Esophagus muscularis mucosa (tissue), 4 donors: Measurements from ENCODE around the gene PLCL1.

Experiments used
- CTCF ChIP-seq, 3 experiments: fragments of 200-600 bp in 2 of 3; fragments of 450-650 bp in 1 of 3; sonication (generic) in 2 of 3; IDR thresholded peaks; one replicate each; pipeline ENCODE4 v1.5.1; 2017 to 2019; ENCODE audit warnings: antibody characterized with exemption in 3 of 3, mild to moderate bottlenecking in 2 of 3, moderate library complexity in 1 of 3
- EP300 ChIP-seq: sonication (generic); formaldehyde crosslinking; IDR thresholded peaks from one replicate; pipeline ENCODE4 v1.6.1; 2017; ENCODE audit warnings: antibody characterized with exemption
- POLR2A ChIP-seq: fragments of 450-650 bp; IDR thresholded peaks from one replicate; pipeline ENCODE4 v1.6.1; 2017; ENCODE audit warnings: antibody characterized with exemption, moderate library complexity, mild to moderate bottlenecking, low read depth

- TF ChIP-seq EP300 (no peak), CTCF (IDR thresholded peaks at IDR 0.05) (no peak), POLR2A (no peak)
These were observed 80.7 kb downstream of the PLCL1 start for GRCh38 chr2:197885126-197885525.
